HG02943 (cell line): ENCODE measurements around the gene PTPRD.
A peak's percentile ranks its signal among the peaks of the same experiment; 100 is the strongest.

Source experiments
- ATAC-seq: cut with Tn5 transposase; IDR thresholded peaks from one replicate; pipeline ENCODE4 v1.9.1; 2021; ENCODE audit warnings: mild to moderate bottlenecking, low read depth, moderate library complexity; ENCODE audit not compliant: unreplicated experiment

Gene PTPRD

GRCh38 chr9:10208691-10209069, 404.1 kb downstream of the PTPRD start:
- ATAC-seq: no peak

DNA sequence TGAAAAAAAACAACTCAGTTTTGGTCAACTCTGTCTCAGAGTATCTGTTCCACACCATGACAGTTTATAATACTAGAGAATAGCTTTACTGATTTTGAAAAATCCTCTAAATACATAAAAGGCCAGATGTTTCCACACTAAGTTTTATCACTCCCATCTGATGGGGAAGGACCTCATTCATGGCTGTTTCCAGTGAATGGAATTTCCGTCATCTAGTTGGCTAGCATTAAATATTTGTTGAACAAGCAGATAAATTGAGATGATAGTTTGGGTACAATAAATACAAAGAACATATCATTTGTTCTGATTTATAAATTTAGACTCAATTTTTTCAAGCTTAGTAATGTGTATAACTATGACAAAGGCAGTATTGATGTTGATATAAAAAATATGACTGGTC, 408.5 kb downstream of the PTPRD start:
- no peak for ATAC-seq

- no peak for ATAC-seq
These were observed 439.2 kb downstream of the PTPRD start for GRCh38 chr9:10173561-10173960.

DNA sequence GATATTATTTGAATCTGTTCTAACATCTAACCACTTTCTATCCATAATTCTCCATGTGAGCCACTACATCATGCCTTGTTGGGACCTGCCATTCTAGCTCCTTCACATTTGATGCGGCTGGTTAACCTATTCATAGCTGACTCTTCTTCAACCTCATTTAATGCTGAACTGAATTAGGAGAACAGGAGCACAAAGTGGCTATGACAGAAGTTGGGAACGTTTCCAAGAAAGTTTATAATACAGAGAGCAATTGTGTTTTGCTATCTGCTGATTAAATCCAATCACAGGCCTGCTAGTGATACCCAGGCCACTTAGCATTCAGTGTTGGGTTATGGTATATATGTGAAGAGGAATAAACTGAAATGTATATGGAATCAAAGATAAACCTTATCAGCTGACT, 440.3 kb downstream of the PTPRD start:
- ATAC-seq: no peak

GRCh38 chr9:10168241-10168640, 444.6 kb downstream of the PTPRD start:
- ATAC-seq: no peak

GRCh38 chr9:10148796-10149195, 464.0 kb downstream of the PTPRD start:
- no peak for ATAC-seq

GRCh38 chr9:10146517-10147331, 466.1 kb downstream of the PTPRD start:
- ATAC-seq: no peak

DNA sequence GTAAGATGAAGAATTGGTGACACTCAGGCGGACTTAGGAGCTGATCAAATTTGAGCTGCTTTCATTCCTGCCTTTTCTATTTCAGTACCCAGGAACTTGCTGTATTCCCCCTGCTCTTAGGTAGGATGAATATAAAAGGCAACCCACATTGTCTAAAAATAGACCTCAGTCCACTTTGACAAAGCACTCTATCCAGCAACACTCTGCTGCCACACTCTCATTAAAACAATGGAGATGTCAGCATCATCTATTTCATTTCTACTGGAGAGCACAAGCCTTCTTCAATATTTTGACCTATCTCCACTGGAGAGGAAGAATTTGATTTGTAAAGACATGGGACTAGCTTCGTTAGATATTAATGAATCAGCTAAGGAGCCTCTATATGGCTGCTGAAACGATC, 468.4 kb downstream of the PTPRD start:
- no peak for ATAC-seq

DNA sequence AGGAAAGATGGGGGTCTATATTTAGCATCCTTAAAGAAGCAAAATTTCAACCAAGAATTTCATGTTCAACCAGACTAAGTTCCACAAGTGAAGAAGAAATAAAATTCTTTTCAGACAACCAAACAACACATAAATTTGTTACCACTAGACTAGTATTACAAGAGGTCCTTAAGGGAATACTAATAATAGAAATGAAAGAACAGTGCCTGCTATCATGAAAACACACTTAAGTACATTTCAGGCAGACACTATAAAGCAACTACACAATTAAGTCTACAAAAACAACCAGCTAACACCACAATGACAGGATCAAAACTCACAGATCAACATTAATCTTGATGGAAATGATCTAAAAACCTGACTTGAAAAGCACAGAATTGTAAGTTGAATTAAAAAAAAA, 477.2 kb downstream of the PTPRD start:
- no peak for ATAC-seq

DNA sequence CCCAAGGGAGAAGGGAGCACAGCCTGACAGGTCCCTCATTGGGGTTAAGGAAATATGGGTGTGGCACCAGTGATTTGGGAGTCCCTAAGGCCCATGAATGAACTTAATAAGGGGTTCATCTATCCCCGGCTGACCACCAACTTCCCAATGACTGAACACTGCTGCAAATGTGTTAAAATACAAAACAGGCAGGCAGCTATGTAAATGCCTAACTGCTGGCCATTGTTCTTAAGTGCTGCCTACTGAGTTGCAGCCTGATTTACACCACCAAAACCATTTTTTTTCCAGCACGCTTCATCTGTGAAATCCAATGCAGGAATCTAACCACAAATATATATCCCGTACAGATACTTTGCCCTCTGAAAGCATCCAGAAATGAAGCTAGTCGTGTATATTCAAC, 478.5 kb downstream of the PTPRD start:
- ATAC-seq: no peak

- ATAC-seq: no peak
These were observed 482.6 kb downstream of the PTPRD start for GRCh38 chr9:10130061-10130675.

GRCh38 chr9:10127867-10128266, 484.9 kb downstream of the PTPRD start:
- no peak for ATAC-seq

DNA sequence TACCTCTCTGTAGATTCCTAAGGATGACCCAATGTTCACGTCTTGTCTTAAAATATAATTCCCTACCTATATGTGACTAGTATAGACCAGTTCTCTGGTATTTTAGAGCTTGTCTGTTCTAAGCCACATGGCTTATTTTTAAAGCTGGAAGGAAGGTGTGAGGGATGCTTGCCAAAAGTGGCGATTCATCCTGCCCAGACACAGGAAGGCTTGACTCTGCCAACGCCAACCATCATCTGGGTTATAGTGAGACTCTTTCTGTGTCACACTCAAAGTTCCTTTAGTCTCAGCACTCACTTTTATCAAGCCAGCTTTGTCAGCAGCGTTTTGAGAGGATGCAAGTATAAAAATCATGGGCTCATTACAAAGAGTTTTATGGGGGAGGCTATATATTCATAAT, 500.0 kb downstream of the PTPRD start:
- no peak for ATAC-seq

- ATAC-seq: no peak
These were observed 500.7 kb downstream of the PTPRD start for GRCh38 chr9:10112070-10112469.

GRCh38 chr9:10108815-10109214, 504.0 kb downstream of the PTPRD start:
- ATAC-seq: no peak

- ATAC-seq: no peak
These were observed 508.0 kb downstream of the PTPRD start for GRCh38 chr9:10104774-10105173.

DNA sequence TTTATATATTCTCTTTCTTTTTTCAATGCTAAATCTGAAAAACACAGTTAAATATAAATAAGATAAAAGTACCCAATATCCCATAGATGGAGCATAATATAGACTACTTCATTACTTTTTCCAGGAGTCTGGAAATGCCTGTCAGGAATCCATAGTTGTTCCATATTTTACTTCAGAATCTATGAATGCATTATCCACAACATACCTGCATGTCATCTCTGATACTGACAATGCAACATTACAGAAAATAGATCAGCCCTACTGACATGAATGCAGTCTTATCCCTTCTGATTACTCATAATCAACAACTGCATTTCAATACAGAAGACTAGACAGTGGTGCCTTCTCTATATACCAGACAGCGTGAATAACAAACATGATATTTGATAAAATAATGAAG, 517.6 kb downstream of the PTPRD start:
- no peak for ATAC-seq

DNA sequence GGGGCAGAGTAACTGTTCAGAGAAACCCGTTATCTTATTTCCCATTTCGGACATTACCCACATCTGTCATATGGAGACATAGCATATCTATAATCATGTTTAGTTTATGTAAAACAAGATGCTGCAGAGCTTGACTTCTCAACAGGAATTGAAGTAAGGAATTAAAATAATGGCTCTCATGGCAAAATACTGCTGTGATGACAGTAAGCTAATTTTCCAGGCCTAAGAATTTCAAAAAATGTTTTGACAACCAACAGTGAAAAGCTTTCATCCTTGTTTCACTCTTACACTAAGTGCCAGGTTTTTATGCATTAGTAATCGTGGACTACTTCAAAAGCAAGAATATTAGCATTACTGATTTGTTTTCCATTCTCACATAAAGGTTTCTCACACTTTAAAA, 518.2 kb downstream of the PTPRD start:
- no peak for ATAC-seq

GRCh38 chr9:10080012-10080411, 532.8 kb downstream of the PTPRD start:
- no peak for ATAC-seq

DNA sequence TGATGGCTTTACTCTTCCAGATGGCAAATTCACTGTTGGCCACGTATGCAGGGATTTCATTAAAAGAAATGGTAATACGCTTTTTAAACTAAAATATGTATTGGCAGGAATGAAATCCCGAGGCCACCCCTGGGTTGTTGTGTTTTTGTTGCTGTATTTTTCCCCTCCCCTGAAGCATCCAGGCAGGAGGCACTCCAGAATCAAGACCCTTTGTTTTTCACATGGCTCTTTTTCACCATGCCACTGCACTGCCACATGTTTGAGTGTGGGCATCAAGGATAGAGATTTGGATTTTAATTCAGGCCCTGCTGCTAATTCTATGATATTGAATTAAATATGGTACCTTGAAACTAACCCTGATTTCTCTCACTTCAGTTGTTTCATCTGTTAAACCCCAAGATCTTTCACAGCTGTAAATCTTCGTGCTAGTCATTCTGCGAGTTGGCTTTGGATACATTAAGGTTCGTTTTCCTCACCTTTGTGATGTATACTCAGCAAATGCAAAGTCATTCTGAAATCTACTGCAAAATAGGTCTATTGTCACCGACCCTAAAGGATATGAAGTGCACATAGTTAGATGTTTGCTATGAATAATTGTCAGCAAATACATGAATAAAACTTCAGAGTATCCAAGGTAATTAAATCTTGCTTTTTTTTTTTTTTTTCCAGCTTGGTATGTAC, 533.4 kb downstream of the PTPRD start:
- peak; percentile 52 for ATAC-seq

DNA sequence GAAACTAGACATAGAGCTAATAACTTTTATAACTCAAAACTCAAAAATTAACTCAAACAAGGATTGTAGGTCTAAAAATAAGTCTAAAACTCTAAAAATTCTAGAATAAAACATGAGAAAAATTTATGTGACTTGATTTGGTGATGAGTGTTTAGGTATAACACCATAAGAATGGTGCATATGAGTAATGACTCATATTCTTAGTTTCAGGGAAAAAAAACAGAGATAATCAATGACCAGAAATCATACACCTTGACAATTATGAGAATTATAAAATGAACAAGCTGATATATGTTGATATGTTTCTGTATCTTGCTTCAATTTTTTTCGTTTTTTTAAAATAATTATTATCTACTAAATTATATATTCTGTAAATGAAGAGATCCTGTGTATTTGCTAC, 541.2 kb downstream of the PTPRD start:
- ATAC-seq: no peak
